ENCODE measurements around the gene COASY. TPM values are rescaled to one million over a fixed set of nuclear protein-coding genes. Genes with fewer than 3 reads are reported as not detected.
"Not testable (repeated sequence)": the region's sequence is repeated elsewhere in the genome, so short reads cannot be mapped to it uniquely, and the experiment has no call there.

The COASY gene
- total and polyA plus RNA-seq, 11 donors: 24.3 to 59.1 (median 34.4) TPM

- no peaks in the 10 kb centered on the region for H3K9me3 ChIP-seq
- H3K27me3 ChIP-seq: no peaks in the 10 kb centered on the region
- DNase-seq: no peak
- no peak for ATAC-seq
- 31 to 51% (median 39%) methylated on average over 3 of the region's 3 CpGs for WGBS, 4 donors
- no peak for TF ChIP-seq POLR2A (IDR thresholded peaks at IDR 0.05)
- no peak for TF ChIP-seq CTCF (IDR thresholded peaks at IDR 0.05)
- peak overlapping the region in 10 of 12 donors; percentile 62 to 96 (median 86) for H3K4me3 ChIP-seq
- intact Hi-C loops (cut with DNase I): loop anchor here in 8 of 10 donors (2.0 to 10.0 kb wide), 6 partner anchors 29 to 157 kb away; partner anchors contain the start of genes CCR10 (in 3 of the 8), CNTNAP1 (in 3 of the 8), PLEKHH3 (in 1 of the 8) and RAMP2 (in 1 of the 8)
- peak overlapping the region in 4 of 12 donors; percentile 91 to 96 (median 94) for H3K27ac ChIP-seq
- H3K36me3 ChIP-seq: peaks cover 0 to 29% (median 22%) of the 10 kb centered on the region in 9 donors
- H3K4me1 ChIP-seq: peaks cover 3 to 51% (median 37%) of the 10 kb centered on the region in 12 donors
These were observed 45.8 kb downstream of the COASY start for GRCh38 chr17:42607769-42608168.

- Histone ChIP-seq H3K9me3 (no peaks in the 10 kb centered on the region), H3K4me1 (peaks cover 3 to 51% (median 37%) of the 10 kb centered on the region in 12 donors), H3K4me3 (peak overlapping the region; percentile 62 to 96 (median 86)), H3K27ac (peak overlapping the region; percentile 82 to 97 (median 94)), H3K36me3 (peaks cover 0 to 30% (median 24%) of the 10 kb centered on the region in 9 donors), H3K27me3 (no peaks in the 10 kb centered on the region)
- TF ChIP-seq POLR2A (IDR thresholded peaks at IDR 0.05) (no peak), CTCF (IDR thresholded peaks at IDR 0.05) (peak in 1 of 12 donors; percentile 26)
- 1% methylated on average over 29 to 30 of the region's 30 CpGs for WGBS, 4 donors
- DNase-seq (peak in 1 of 5 donors; percentile 15), ATAC-seq (peak; percentile 49 to 68 (median 66))
- intact Hi-C loops (cut with DNase I): loop anchor here in 8 of 10 donors (1.0 to 10.0 kb wide), 8 partner anchors 30 to 156 kb away; partner anchors contain the start of genes CCR10 (in 3 of the 8), CNTNAP1 (in 3 of the 8), PLEKHH3 (in 1 of the 8) and PSMC3IP (in 1 of the 8)
These were observed 46.6 kb downstream of the COASY start for GRCh38 chr17:42608305-42609181.

- ATAC-seq (peak; percentile 97 to 99 (median 98)), DNase-seq (peak; percentile 99 to 100 (median 99))
- intact Hi-C loops (cut with DNase I): loop anchor here in 8 of 10 donors (1.0 to 10.0 kb wide), 8 partner anchors 30 to 156 kb away; partner anchors contain the start of genes CCR10 (in 3 of the 8), CNTNAP1 (in 3 of the 8), PLEKHH3 (in 1 of the 8) and PSMC3IP (in 1 of the 8)
- H3K9me3 ChIP-seq: no peaks in the 10 kb centered on the region
- H3K4me1 ChIP-seq: peaks cover 3 to 48% (median 36%) of the 10 kb centered on the region in 12 donors
- H3K4me3 ChIP-seq: peak within 1 kb of the TSS; percentile 62 to 96 (median 88)
- peak within 1 kb of the TSS; percentile 82 to 97 (median 94) for H3K27ac ChIP-seq
- TF ChIP-seq CTCF (IDR thresholded peaks at IDR 0.05): peak in 7 of 12 donors; percentile 17 to 51 (median 35)
- TF ChIP-seq POLR2A (IDR thresholded peaks at IDR 0.05): peak; percentile 18 to 93
- WGBS, 4 donors: 0 to 1% (median 0%) methylated on average over 5 to 66 of the region's 66 CpGs
- peaks cover 0 to 36% (median 29%) of the 10 kb centered on the region in 9 donors for H3K36me3 ChIP-seq
- no peaks in the 10 kb centered on the region for H3K27me3 ChIP-seq
These were observed 47.4 kb downstream of the COASY start, which contains the start of the genes RETREG3 and TUBG1 for GRCh38 chr17:42609182-42609813. Gene RETREG3, minus strand, starts transcription at chr17:42609374. Its CDS starts 50 bp downstream, at chr17:42609324. Gene TUBG1, plus strand, starts transcription at chr17:42609683. Its CDS starts 55 bp downstream, at chr17:42609738.

- intact Hi-C loops (cut with DNase I): loop anchor here in 9 of 10 donors (1.0 to 10.0 kb wide), 10 partner anchors 31 to 155 kb away; partner anchors contain the start of genes CCR10 (in 3 of the 9), CNTNAP1 (in 3 of the 9), PLEKHH3 (in 2 of the 9) and PSMC3IP (in 1 of the 9)
- Histone ChIP-seq H3K4me1 (peaks cover 3 to 42% (median 33%) of the 10 kb centered on the region in 12 donors), H3K4me3 (peak overlapping the region; percentile 53 to 96 (median 86)), H3K27ac (peak overlapping the region; percentile 43 to 97 (median 90)), H3K36me3 (peaks cover 0 to 44% (median 34%) of the 10 kb centered on the region in 9 donors)
- peak in 3 of 4 donors; percentile 7 to 51 (median 44) for ATAC-seq
- H3K27me3 ChIP-seq, H3K9me3 ChIP-seq: not testable (repeated sequence)
- DNase-seq: peak in 2 of 5 donors; percentile 59 to 71
- WGBS, 4 donors: 12 to 18% (median 13%) methylated on average over 19 to 35 of the region's 42 CpGs
These were observed 48.2 kb downstream of the COASY start for GRCh38 chr17:42609814-42610801.
